ENCODE measurements around the gene B4GALT6.

The B4GALT6 gene

GRCh38 chr18:31598021-31598805, 86.2 kb downstream of the B4GALT6 start:
- no peaks in the 10 kb centered on the region for H3K79me2 ChIP-seq (ENCODE audit: control insufficient read depth, low read length)
- TF ChIP-seq CTCF (IDR thresholded peaks at IDR 0.05; ENCODE audit: low read depth, low read length, poor library complexity, severe bottlenecking), result no peak
- no peak for TF ChIP-seq EZH2phosphoT487 (IDR thresholded peaks at IDR 0.05; ENCODE audit: borderline replicate concordance, low read length)
- no peak overlapping the region for H3K4me2 ChIP-seq (ENCODE audit: low read length)
- no peaks in the 10 kb centered on the region for H3K36me3 ChIP-seq (ENCODE audit: control insufficient read depth, low read length)
- no peaks in the 10 kb centered on the region for H3K27me3 ChIP-seq (ENCODE audit: control insufficient read depth, low read length)
- no peaks in the 10 kb centered on the region for H3K9me2 ChIP-seq (replicated peaks; ENCODE audit: control insufficient read depth, low read length)
- no peak overlapping the region for H3K4me3 ChIP-seq (ENCODE audit: low read length)
- no peaks in the 10 kb centered on the region for H3F3A ChIP-seq (ENCODE audit: control insufficient read depth, insufficient read depth)
- H3K27ac ChIP-seq (ENCODE audit: low read depth, low read length), result no peak overlapping the region
- no peaks in the 10 kb centered on the region for H3K9me3 ChIP-seq (ENCODE audit: control insufficient read depth, insufficient read depth, low read length)
- H3K4me1 ChIP-seq (ENCODE audit: control insufficient read depth, low read length), result no peaks in the 10 kb centered on the region
- no peaks in the 10 kb centered on the region for H4K20me1 ChIP-seq (ENCODE audit: control insufficient read depth, insufficient read depth, low read depth, low read length)

GRCh38 chr18:31596081-31596872, 88.1 kb downstream of the B4GALT6 start:
- Histone ChIP-seq H3K4me3 (ENCODE audit: low read length) (no peak overlapping the region), H3K9me2 (replicated peaks; ENCODE audit: control insufficient read depth, low read length) (no peaks in the 10 kb centered on the region), H3K79me2 (ENCODE audit: control insufficient read depth, low read length) (no peaks in the 10 kb centered on the region), H3K27me3 (ENCODE audit: control insufficient read depth, low read length) (no peaks in the 10 kb centered on the region), H4K20me1 (ENCODE audit: control insufficient read depth, insufficient read depth, low read depth, low read length) (no peaks in the 10 kb centered on the region), H3K4me2 (ENCODE audit: low read length) (no peak overlapping the region), H3K9me3 (ENCODE audit: control insufficient read depth, insufficient read depth, low read length) (no peaks in the 10 kb centered on the region), H3K36me3 (ENCODE audit: control insufficient read depth, low read length) (no peaks in the 10 kb centered on the region), H3K4me1 (ENCODE audit: control insufficient read depth, low read length) (no peaks in the 10 kb centered on the region), H3F3A (ENCODE audit: control insufficient read depth, insufficient read depth) (no peaks in the 10 kb centered on the region), H3K27ac (ENCODE audit: low read depth, low read length) (no peak overlapping the region)
- TF ChIP-seq CTCF (IDR thresholded peaks at IDR 0.05; ENCODE audit: low read depth, low read length, poor library complexity, severe bottlenecking), result no peak
- TF ChIP-seq EZH2phosphoT487 (IDR thresholded peaks at IDR 0.05; ENCODE audit: borderline replicate concordance, low read length), result no peak

GRCh38 chr18:31595121-31595771, 89.1 kb downstream of the B4GALT6 start:
- Histone ChIP-seq H3K9me3 (ENCODE audit: control insufficient read depth, insufficient read depth, low read length) (no peaks in the 10 kb centered on the region), H4K20me1 (ENCODE audit: control insufficient read depth, insufficient read depth, low read depth, low read length) (no peaks in the 10 kb centered on the region), H3K4me1 (ENCODE audit: control insufficient read depth, low read length) (no peaks in the 10 kb centered on the region), H3K27me3 (ENCODE audit: control insufficient read depth, low read length) (no peaks in the 10 kb centered on the region), H3K27ac (ENCODE audit: low read depth, low read length) (no peak overlapping the region), H3K36me3 (ENCODE audit: control insufficient read depth, low read length) (no peaks in the 10 kb centered on the region), H3F3A (ENCODE audit: control insufficient read depth, insufficient read depth) (no peaks in the 10 kb centered on the region), H3K9me2 (replicated peaks; ENCODE audit: control insufficient read depth, low read length) (no peaks in the 10 kb centered on the region), H3K79me2 (ENCODE audit: control insufficient read depth, low read length) (no peaks in the 10 kb centered on the region), H3K4me3 (ENCODE audit: low read length) (no peak overlapping the region), H3K4me2 (ENCODE audit: low read length) (no peak overlapping the region)
- TF ChIP-seq EZH2phosphoT487 (IDR thresholded peaks at IDR 0.05; ENCODE audit: borderline replicate concordance, low read length) (no peak), CTCF (IDR thresholded peaks at IDR 0.05; ENCODE audit: low read depth, low read length, poor library complexity, severe bottlenecking) (no peak)
